Umbilical cord (tissue), 2 donors: Measurements from ENCODE around the gene TRAK2. TPM values are rescaled to one million over a fixed set of nuclear protein-coding genes. Genes with fewer than 3 reads are reported as not detected.
"Not testable (repeated sequence)": the region's sequence is repeated elsewhere in the genome, so short reads cannot be mapped to it uniquely, and the experiment has no call there.

Experiments
- DNase-seq: peaks from one replicate; pipeline ENCODE4 v3.0.0-alpha.2; 2015; ENCODE audit warnings: low spot score
- total RNA-seq: library from RNA; depleted of rRNA; stranded (reverse); fragments of >200 nt; gene quantifications from one replicate; pipeline ENCODE4 v1.2.3, GENCODE V29; 2014; ENCODE audit warnings: low replicate concordance; ENCODE audit not compliant: insufficient read depth

The TRAK2 gene
- total RNA-seq, 1 donor from 2014 or later: 83.5 TPM

DNA sequence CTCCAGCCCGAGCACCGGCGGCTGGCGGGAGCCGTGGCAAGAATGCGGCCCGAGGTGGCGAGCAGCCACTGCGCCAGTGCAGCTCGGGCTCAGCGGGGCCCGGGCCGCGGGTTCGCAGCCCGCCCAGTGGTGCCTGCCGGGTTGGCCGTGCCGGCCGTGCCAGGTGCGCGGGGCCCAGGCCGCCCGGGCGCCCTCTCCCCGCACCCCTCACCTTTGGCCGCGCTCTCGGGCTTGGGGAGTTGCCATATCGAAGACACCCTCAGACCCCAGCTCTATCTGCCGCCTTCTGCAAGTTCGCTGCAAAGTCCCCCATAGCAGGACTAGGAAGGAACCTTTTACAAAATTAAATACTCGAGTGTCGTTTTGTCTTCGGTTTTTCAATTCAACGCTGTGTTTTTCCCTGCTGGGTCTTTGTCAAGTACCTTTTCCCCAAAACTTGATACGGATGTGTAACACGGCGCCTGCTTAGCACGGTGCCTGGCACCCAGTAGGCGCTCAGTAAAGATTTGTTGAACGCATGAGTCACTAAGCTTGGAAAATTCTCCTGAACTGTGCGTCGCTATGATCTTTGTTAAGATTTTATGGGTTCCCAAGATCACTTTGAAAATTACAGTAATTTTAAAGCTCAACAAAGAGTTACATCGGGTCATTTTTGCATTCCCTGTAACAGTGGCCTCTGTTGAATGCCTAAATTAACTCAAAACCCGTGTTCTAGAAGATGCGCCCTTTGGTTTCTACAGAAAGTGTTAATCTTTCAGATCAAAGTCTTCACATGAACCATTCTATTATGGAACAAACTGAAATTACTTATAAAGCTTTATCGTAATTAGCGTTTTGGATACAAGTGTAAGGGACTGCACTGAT, 1.0 kb upstream of the TRAK2 start:
- DNase-seq: no peak

DNA sequence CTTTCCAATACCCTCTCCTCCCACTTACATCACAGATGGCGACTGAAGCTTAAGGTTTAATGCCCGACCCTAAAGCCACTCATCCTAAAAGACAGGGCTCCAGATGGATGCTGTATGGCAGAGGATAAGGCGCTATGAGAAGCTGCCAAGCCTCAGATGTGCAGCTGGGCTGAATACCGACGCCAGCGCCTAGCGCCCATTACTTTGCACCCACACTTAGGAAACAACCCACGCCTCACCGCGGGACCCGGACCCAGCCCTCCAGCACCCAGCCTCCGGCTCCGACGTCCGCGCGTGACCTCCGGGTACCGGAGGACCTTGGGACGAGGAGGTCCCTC, 335 bp downstream of the TRAK2 start:
- peak; percentile 68 for DNase-seq

DNA sequence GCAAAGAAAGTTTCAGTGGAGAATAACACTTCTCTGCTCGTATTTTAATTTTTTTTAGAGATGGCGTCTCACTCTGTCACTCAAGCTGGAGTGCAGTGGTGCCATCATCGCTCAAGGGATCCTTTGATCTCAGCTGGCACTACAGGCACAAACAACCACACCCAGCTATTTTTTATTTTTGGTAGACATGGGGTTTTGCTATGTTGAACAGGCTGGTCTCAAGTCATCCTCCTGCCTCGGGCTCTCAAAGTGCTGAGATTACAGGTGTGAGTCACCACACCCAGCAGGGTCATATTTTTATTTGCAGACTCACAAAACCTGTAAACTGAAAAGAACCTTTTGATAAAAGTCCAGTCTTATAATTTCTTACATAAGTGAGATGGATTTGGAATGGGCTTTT, 2.6 kb downstream of the TRAK2 start:
- DNase-seq: no peak

DNA sequence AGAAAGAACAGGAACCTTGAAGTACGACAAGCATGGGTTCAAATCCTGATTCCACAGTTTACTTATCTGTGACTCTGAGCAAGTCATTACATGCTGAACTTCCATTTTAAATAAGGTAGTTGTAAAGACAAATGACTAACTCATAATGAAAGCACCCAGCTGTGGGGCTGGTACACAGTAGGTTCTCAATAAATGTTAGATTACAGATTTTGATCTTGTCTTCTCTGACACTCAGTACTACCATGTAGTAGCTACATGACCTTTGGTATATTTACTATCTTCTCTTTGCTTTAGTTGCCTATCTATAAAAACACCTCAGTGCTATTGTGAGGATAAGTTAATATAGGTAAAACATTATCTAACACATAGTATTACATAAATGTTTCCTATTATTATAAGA, 3.2 kb downstream of the TRAK2 start:
- DNase-seq: no peak

DNA sequence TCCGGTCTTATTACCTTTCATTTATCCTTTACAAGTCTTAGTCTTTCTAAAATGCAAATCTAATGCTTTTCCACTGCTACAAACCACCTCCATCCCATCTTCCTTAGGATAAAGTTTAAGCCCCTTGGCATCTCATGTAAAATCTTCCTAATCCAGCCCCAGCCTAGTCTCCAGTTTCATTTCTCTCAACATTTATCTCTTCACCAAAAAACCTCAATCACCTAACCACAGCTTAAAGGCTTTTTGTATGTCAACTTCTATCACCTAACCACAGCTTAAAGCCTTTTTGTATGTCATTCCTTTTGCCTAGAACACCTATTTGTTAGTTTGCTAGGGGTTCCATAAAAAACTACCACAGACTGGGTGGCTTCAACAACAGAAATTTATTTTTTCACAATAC, 4.2 kb downstream of the TRAK2 start:
- peak; percentile 30 for DNase-seq

DNA sequence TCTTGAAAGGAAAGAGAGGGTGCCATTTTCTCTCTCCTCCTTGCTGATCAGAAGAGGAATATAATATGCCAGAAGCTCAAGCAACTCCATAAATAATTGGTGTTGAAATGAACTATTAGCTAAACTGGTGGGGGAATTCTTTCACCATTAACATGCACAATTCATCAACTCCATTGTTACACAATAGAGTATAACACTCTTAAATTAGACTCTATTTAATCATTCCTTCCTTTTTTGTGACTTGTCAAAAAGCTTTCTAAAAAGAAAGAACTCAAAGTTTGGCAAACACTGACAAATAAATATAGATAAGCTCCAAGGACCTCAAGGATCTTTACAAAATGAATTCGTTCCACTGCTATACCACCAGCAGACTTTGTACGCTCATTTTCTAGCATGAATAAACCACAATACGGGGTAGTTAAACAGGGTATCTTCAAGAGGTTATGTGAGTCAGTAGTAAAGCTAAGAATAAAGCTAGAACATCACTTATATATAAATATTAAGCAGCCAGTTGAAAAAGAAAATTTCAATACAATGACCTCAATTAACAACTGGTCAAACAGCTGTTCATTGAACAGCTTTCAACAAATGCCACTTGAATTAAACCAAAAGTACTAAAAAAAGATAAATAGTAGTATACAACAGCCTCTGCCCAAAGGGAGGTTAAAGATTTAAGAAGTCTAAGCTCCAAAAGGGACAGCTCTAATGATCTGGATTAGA, 6.4 kb downstream of the TRAK2 start:
- DNase-seq: no peak

DNA sequence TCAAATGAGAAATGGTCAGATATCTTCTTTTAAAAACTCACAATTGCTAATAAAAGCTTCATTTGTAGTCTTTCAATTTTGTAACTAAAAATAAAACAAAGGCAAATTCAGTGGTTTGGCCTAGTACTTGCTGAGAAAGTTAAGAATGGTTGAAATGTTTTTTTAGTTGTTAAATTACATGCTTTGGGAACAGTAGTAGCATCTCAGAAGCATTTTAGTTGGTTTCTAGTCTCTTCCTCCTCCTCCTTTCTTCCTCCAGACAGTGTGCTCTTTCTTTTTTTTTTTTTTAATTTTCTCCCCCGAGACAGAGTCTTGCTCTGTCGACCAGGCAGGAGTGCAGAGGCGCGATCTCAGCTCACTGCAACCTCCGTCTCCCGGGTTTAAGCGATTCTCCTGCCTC, 9.8 kb downstream of the TRAK2 start:
- DNase-seq: no peak

DNA sequence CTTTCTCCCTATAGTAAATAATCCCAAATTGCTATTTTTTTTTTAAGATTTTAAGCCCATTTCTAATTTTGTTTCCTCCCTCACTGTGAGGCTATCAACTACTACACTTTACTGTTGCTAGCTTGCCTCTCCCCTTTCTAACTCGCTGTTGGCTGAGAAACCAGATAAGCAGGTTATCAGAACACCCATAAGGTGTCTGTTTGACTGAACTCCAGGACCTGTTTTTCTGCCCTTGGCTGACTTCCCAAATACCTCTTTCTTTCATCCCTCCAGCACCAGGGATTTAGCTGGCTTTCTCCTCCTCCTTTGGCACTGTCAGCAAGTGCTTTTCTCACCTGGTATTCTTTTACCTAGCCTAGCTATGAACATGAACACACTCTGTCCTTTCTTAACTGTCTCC, 11.1 kb downstream of the TRAK2 start:
- peak; percentile 76 for DNase-seq

DNA sequence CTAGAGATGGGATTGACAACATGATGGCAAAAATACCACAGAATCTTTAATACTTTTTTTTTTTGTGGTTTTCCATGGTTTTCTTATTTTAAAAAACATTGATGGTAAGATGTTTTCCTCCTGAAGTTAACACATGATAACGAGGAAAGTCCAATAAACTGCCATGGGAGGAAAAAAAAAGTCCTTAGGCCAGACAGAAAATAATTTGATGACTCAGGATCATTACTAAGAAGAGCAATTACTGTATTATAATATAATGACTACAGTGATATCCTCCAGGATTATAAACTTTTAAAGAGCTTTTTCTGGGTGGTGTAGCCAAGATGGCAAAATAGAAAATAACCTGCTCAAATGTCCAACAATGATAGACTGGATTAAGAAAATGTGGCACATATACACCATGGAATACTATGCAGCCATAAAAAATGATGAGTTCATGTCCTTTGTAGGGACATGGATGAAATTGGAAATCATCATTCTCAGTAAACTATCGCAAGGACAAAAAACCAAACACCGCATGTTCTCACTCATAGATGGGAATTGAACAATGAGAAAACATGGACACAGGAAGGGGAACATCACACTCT, 11.8 kb downstream of the TRAK2 start:
- not testable (repeated sequence) for DNase-seq

DNA sequence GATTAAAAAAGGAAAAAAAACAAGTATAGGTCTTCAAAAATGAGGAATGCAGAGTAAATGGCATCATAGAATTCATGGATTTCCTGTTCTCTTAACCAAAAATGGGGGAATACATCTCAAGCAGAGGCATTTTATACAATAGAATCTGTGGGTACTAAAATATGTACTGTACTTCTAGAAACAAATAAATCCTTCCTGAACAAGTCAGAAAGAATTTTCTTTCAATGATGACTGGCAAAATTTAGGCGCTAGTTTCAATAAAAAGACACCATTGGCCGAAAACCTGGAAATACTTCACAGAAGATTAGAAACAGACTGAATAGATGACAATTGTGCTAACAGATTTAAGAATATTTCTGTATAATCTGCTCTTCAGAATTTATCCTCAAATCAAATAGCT, 15.1 kb downstream of the TRAK2 start:
- no peak for DNase-seq

DNA sequence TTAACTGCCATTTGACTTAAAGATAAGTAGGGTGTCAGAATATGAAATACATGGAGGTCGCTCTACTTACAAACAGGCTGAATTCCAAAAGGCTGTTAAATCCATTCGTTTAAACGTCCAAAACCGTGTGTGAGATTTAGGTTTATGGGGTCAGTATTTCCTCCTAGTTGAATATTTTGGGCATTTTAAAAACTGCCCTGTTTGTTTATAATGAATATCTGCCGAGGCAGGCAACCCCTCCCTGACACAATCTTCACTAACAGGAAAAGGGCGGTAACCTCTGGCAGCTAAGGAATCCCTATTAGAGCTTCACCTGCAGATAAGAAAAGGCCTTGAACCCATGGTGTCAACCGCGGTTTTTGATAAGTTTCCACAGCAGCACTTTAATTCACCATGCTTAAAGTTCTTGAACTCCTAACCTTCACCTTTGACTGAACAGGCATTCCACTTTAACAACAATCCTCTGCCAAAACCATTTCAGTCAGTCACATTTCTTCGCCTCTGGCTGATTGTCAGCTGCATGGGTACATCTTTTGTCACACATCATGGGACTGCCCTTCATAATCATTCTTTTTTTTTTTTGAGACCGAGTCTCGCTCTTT, 17.8 kb downstream of the TRAK2 start:
- DNase-seq: no peak

DNA sequence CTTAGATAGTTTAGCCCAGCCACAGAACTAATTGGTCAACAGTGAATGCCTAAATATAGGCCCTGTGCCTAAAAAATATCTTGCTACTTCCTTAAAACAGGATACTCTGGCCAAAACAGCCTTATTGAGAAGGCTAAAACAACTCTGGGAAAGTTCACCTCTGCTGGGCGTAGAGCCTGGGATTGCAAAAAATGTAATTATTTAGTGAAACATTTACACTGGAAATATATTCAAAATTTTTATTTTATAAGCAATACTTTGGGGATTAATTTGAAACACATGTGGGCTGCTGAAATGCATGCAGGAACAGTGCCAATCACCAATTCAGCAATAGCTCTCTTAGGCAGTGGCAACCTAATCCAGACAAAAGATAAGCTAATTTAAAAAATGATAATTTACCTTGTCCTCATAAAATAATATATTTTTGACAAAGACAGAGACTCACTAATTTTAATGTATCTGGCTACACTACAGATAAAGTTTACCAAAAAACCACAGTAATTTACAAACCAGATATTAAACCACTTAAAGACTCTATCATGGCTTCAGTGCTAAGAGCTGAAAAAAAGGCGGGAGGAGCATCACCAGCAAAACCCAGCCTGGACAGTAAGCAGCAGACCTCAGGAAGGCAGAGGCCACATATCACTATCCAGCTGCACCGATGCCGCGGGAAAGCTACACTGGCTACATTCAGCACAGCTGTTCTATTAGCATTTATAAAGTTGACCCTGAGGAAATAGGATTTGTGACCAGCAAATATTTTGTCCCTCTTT, 18.5 kb downstream of the TRAK2 start:
- DNase-seq: peak; percentile 52

DNA sequence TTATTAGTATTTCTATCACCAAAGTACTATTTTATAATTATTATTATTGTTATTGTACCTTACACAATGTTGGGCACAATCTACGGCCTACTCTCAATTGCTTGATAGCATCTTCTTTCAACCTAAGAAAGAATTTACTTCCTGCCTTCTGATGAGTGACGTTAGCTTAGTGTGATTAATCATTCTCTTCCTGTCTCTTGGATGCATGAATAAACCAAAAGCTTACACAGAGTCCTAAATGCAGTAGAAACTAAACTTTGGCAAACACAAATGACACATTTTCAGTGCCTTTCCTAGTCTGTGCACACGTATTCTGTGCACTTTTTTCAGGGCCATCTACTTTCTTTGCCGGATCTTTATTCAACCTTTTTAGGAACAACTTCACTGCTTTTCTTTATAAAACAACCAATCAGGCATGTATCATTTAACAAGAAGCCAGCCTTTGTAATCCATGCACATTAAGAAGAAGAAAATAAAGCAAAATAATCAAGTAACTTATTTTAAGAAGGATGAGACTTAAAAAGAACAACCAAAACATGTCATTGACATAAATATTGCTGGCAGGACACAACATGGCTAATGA, 19.1 kb downstream of the TRAK2 start:
- DNase-seq: no peak

DNA sequence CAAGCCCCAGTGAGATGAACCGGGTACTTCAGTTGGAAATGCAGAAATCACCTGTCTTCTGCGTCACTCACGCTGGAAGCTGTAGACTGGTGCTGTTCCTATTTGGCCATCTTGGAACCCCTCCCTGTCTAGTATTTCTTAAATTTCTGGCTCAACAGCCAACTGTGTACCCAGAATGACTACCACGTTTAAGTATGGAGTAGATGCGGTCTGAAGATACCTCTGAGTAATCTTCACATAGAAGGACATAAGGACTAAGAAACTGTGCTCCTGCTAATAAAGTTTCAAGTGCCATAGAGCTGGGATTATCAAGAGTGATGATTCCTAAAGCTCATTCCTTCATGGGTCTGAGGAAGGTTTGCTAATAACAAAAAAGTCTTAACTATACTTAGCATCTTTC, 20.4 kb downstream of the TRAK2 start:
- no peak for DNase-seq

DNA sequence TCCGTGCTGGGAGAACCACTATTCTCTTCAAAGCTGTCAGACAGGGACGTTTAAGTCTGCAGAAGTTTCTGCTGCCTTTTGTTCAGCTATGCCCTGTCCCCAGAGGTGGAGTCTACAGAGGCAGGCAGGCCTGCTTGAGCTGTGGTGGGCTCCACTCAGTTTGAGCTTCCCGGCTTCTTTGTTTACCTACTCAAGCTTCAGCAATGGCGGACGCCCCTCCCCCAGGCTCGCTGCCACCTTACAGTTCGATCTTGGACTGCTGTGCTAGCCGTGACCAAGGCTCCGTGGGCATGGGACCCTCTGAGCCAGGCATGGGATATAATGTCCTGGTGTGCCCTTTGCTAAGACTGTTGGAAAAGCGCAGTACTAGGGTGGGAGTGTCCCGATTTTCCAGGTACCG, 20.9 kb downstream of the TRAK2 start:
- DNase-seq: not testable (repeated sequence)

DNA sequence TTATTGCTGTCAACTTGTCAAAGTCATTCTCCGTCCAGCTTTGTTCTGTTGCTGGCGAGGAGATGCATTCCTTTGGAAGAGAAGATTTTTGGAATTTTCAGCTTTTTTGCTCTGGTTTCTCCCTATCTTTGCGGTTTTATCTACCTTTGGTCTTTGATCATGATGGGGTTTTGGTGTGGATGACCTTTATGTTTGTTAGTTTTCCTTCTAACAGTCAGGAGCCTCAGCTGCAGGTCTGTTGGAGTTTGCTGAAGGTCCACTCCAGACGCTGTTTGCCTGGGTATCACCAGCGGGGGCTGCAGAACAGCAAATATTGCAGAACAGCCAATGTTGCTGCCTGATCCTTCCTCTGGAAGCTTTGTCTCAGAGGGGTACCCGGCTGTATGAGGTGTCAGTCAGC, 21.4 kb downstream of the TRAK2 start:
- DNase-seq: not testable (repeated sequence)

DNA sequence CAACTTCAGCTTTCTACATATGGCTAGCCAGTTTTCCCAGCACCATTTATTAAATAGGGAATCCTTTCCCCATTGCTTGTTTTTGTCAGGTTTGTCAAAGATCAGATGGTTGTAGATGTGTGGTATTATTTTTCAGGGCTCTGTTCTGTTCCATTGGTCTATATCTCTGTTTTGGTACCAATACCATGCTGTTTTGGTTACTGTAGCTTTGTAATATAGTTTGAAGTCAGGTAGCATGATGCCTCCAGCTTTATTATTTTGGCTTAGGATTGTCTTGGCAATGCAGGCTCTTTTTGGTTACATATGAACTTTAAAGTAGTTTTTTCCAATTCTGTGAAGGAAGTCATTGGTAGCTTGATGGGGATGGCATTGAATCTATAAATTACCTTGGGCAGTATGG, 22.9 kb downstream of the TRAK2 start:
- DNase-seq: not testable (repeated sequence)

DNA sequence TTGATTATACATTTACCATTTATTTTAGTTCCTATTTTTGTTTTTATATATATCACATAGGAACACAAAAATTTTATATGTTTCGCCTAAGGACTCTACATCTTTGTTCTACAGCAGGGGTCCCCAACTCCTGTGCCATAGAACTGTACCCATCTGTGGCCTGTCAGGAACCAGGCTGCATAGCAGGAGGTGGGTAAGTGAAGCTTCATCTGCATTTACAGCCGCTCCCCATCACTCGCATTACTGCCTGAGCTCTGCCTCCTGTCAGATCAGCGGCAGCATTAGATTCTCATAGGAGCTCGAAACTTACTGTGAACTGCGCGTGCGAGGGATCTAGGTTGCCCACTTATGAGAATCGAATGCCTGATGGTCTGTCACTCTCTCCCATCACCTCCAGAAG, 25.3 kb downstream of the TRAK2 start:
- DNase-seq: no peak

DNA sequence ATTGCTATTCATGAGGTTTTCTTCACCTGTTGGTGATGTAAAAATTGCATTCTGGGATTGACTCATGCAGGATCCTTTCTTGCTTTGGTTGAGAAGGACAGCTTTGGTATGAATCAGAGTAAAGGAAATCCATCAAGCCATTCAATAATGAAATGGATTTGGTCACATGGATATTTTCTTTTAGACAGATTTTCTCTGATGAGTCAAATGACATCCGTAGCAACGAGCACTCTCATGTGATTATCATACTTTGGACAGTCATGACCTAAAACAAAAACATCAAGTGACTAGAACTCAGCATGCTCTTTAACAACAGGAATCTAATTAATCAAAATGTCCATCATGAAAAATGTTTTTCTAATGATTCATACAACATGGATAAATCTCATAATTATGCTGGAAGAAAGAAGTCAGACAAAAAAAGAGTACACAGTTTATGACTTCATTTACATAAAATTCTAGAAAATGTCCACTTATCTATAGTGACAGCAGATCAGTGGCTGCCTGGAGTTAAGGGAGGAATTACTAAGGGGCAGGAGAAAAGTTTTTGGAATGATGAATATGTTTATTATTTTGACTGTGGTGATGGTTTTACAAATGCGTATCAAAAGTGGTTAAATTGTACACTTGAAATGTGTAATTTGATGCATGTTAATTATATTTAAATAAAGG, 30.7 kb downstream of the TRAK2 start:
- DNase-seq: no peak

DNA sequence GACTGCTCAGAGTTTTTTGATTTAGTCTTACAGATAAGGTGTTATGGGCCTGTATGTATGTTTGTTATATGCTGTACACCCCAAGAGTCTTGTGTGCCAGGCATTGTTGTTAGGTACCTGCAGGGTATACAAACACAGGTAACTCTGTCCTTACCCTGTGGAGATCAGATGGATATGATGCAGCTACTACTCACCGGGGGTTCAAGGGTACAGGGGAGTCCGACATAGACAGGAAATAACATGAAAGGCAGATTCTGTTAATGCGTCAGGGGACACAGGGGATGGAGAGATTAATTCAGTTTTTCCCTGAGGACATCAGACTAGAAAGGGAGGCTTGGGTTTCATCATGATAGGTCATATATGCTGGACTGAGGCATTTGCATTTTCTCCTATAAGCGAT, 31.3 kb downstream of the TRAK2 start:
- DNase-seq: no peak
